ENCODE results near the gene MGMT. TPM values are rescaled to one million over a fixed set of nuclear protein-coding genes. Genes with fewer than 3 reads are reported as not detected.

Gene MGMT
- total RNA-seq, 2 experiments from 2014 or later, result 17.0 to 24.8 TPM

DNA sequence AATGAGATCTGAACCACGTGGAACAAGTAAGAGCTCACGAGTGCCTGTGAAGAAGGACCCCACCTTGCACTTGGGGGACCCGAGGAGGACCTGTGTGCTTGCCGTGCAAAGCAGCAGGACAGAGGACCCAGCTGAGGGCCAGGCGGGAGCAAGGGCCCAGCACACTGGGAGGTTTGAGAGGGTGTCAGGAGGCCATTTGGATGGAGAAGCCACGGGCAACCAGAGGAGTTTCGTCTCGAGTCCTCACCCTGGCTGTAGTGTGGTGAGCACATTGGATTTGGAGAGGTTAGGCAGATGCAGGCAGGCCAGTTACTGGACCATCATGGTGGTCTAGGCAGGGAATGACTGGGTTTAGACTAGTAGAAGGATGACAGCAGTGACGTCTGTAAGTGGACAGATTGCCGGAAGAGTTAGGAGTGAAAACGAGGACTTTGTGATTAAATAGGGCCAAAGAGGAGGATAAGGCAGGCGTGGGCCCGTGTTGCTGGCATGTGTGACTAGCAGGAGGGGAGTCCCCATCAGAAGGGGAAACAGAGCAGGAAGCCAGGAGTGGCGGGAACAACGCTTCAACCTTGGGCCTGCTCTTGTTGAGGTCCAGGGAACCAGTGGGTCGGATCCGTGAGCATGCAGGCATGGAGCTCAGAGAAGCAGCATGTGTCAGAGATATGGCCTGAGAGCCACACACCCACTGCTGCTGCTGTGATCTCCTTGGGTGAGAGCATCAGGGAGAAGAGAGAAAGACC is 208.2 kb downstream of the MGMT start:
- DNase-seq, result no peak
- Mint-ChIP-seq H3K27me3 (no peaks in the 10 kb centered on the region), H3K4me3 (no peak overlapping the region), H3K27ac (no peak overlapping the region), H3K36me3 (peaks cover 6% of the 10 kb centered on the region), H3K4me1 (no peaks in the 10 kb centered on the region), H3K9me3 (ENCODE audit: low read depth) (peaks cover 2% of the 10 kb centered on the region)
- ATAC-seq, result no peak
- CTCF ChIA-PET, result interaction anchor here (0.6 to 0.8 kb wide), 2 partner anchors 81 to 1927 kb away, joined by 3 to 5 read pairs; no protein-coding TSS in a partner anchor

DNA sequence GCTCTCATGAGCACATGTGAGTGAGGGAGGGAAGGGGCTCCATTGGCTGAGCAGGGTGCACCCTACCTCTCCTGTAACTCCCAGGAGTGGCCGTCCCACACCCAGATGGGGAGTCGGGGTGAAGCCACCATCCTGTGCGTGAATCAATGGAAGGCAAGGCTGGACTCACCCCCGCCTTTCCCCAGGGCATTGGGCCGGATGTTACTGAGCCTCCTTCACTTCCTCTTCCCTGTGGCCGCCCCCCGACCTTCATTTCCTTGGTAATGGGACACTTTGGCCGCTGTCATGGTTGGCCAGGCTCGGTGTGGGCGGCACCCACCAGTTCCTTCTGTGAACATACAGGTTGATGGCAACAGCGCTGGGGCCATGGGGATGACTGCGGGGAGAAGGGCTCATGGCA is 209.0 kb downstream of the MGMT start:
- no peaks in the 10 kb centered on the region for H3K4me1 Mint-ChIP-seq
- DNase-seq (no peak), ATAC-seq (no peak)
- peaks cover 2% of the 10 kb centered on the region for H3K9me3 Mint-ChIP-seq (ENCODE audit: low read depth)
- no peak overlapping the region for H3K27ac Mint-ChIP-seq
- H3K27me3 Mint-ChIP-seq, result no peaks in the 10 kb centered on the region
- H3K4me3 Mint-ChIP-seq, result no peak overlapping the region
- peaks cover 6% of the 10 kb centered on the region for H3K36me3 Mint-ChIP-seq
- CTCF ChIA-PET, result no interaction called here

DNA sequence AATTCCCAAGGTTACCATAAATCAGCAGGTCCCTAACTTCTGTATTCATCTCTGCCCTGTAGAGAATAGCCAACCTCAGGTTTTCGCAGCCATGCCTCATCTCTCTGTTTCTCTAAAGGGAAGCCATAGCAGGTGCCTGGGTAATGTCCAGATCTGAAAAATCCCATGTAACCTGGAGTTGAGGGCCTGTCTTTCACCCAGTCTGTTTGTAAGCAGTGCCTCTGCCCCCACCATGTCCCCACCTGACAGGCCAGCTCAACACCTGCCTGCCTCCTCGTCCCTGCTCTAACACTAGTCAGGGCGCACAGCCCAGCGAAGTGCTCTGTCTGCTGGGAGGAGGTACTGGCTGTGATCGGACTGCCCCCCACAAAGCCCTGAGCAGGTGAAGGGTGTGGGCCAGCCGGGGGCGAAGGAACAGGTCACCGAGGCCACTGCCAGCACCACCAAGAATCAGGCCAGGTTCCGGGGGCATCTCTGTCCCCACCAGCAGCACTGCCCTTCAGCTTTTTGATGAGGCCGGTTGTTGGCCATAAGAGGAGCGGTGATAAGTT is 210.4 kb downstream of the MGMT start:
- H3K4me1 Mint-ChIP-seq, result no peaks in the 10 kb centered on the region
- peaks cover 1% of the 10 kb centered on the region for H3K36me3 Mint-ChIP-seq
- CTCF ChIA-PET, result no interaction called here
- DNase-seq (no peak), ATAC-seq (no peak)
- H3K9me3 Mint-ChIP-seq (ENCODE audit: low read depth), result peaks cover 2% of the 10 kb centered on the region
- no peak overlapping the region for H3K4me3 Mint-ChIP-seq
- H3K27me3 Mint-ChIP-seq, result no peaks in the 10 kb centered on the region
- H3K27ac Mint-ChIP-seq, result no peak overlapping the region

GRCh38 chr10:129678186-129678585 is 211.1 kb downstream of the MGMT start:
- Mint-ChIP-seq H3K4me3 (no peak overlapping the region), H3K36me3 (peaks cover 1% of the 10 kb centered on the region), H3K9me3 (ENCODE audit: low read depth) (peaks cover 2% of the 10 kb centered on the region), H3K27ac (no peak overlapping the region), H3K27me3 (no peaks in the 10 kb centered on the region), H3K4me1 (no peaks in the 10 kb centered on the region)
- ATAC-seq, result no peak
- DNase-seq, result no peak
- CTCF ChIA-PET, result no interaction called here

DNA sequence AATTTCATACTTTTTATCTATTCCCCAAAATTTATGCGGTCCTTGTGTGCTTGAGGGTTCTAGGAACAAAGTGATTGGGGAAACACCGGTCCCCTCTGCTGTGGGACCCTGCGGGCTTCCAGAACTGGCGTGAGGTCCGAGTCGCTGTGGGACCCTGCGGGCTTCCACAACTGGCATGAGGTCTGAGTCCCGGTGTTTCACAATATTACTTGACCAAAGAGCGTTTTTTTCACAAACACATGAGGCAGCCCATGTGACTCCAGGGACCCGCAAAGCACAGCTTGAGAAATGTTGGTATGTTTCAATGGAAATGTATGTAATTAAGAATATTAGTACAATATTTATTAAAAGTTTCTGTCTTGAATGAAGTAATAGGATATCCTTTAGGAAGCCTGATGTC is 212.2 kb downstream of the MGMT start:
- CTCF ChIA-PET, result no interaction called here
- Mint-ChIP-seq H3K9me3 (ENCODE audit: low read depth) (peaks cover 2% of the 10 kb centered on the region), H3K4me1 (no peaks in the 10 kb centered on the region), H3K36me3 (peaks cover 1% of the 10 kb centered on the region), H3K27ac (no peak overlapping the region), H3K27me3 (no peaks in the 10 kb centered on the region), H3K4me3 (no peak overlapping the region)
- ATAC-seq, result no peak
- no peak for DNase-seq

- Mint-ChIP-seq H3K36me3 (no peaks in the 10 kb centered on the region), H3K27ac (no peak overlapping the region), H3K9me3 (ENCODE audit: low read depth) (no peaks in the 10 kb centered on the region), H3K4me1 (no peaks in the 10 kb centered on the region), H3K27me3 (no peaks in the 10 kb centered on the region), H3K4me3 (no peak overlapping the region)
- DNase-seq (no peak), ATAC-seq (no peak)
- CTCF ChIA-PET, result no interaction called here
These were observed 213.8 kb downstream of the MGMT start for GRCh38 chr10:129680661-129681344.

- ATAC-seq, result no peak
- Mint-ChIP-seq H3K9me3 (ENCODE audit: low read depth) (no peaks in the 10 kb centered on the region), H3K27me3 (no peaks in the 10 kb centered on the region), H3K36me3 (no peaks in the 10 kb centered on the region), H3K27ac (no peak overlapping the region), H3K4me3 (no peak overlapping the region), H3K4me1 (no peaks in the 10 kb centered on the region)
- CTCF ChIA-PET, result no interaction called here
- no peak for DNase-seq
These were observed 214.8 kb downstream of the MGMT start for GRCh38 chr10:129681856-129682255.

GRCh38 chr10:129683519-129683918 is 216.5 kb downstream of the MGMT start:
- CTCF ChIA-PET, result no interaction called here
- no peaks in the 10 kb centered on the region for H3K9me3 Mint-ChIP-seq (ENCODE audit: low read depth)
- H3K27ac Mint-ChIP-seq, result no peak overlapping the region
- DNase-seq, result no peak
- no peaks in the 10 kb centered on the region for H3K27me3 Mint-ChIP-seq
- no peak for ATAC-seq
- no peak overlapping the region for H3K4me3 Mint-ChIP-seq
- H3K4me1 Mint-ChIP-seq, result no peaks in the 10 kb centered on the region
- H3K36me3 Mint-ChIP-seq, result no peaks in the 10 kb centered on the region

GRCh38 chr10:129683920-129684319 is 216.9 kb downstream of the MGMT start:
- Mint-ChIP-seq H3K4me1 (no peaks in the 10 kb centered on the region), H3K27me3 (no peaks in the 10 kb centered on the region), H3K36me3 (no peaks in the 10 kb centered on the region), H3K9me3 (ENCODE audit: low read depth) (no peaks in the 10 kb centered on the region), H3K4me3 (no peak overlapping the region), H3K27ac (no peak overlapping the region)
- ATAC-seq, result no peak
- CTCF ChIA-PET, result no interaction called here
- DNase-seq, result no peak

DNA sequence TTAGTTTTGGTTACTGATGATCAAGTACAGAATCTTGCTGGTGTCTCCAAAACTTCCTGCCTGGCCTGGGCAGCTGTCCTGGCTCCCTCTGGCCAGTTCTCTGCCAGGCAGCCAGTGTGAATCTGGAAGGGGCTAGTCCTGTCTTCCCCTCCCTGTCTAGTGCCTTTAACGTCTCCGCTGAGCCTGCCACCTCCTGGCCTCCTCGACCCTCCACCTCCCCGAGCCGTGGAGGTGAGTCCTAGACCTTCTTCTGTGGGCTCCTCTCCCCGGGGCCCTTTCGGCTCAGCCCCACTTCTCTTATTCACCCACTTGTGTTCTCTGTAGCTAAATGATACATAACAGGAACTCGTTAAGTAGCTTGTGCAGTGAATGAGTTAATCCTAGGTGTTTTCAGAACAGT is 218.2 kb downstream of the MGMT start:
- no peaks in the 10 kb centered on the region for H3K9me3 Mint-ChIP-seq (ENCODE audit: low read depth)
- CTCF ChIA-PET, result no interaction called here

DNA sequence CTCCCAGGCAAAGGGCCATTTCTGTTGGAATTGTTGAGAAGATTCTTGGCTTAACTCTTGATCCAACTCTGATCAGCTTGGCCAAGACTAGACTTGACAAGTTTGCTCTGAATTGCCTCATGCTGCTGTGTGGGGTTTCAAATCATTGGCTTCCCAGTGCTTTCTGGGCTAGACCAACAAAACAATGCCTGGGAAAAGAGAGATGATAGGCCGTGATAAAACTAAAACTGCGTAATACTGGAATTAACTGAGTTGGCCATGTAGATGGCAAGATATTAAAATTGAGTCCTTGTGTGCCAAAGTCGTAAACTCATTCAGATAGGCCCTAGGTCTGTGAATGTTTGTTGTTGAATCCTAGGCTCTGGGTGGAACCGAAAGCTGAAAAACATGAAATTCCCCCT is 222.6 kb downstream of the MGMT start:
- Mint-ChIP-seq H3K36me3 (no peaks in the 10 kb centered on the region), H3K4me1 (no peaks in the 10 kb centered on the region), H3K27ac (no peak overlapping the region), H3K4me3 (no peak overlapping the region), H3K9me3 (ENCODE audit: low read depth) (no peaks in the 10 kb centered on the region), H3K27me3 (no peaks in the 10 kb centered on the region)
- no peak for ATAC-seq
- no peak for DNase-seq
- CTCF ChIA-PET, result no interaction called here

More for the DNA sequence above, 218.2 kb downstream of the MGMT start:
- ATAC-seq, result no peak
- Mint-ChIP-seq H3K27ac (no peak overlapping the region), H3K4me3 (no peak overlapping the region), H3K4me1 (no peaks in the 10 kb centered on the region), H3K36me3 (no peaks in the 10 kb centered on the region), H3K27me3 (no peaks in the 10 kb centered on the region)
- no peak for DNase-seq

GRCh38 chr10:129690248-129691070 is 223.4 kb downstream of the MGMT start:
- H3K4me1 Mint-ChIP-seq, result no peaks in the 10 kb centered on the region
- H3K27ac Mint-ChIP-seq, result no peak overlapping the region
- no peaks in the 10 kb centered on the region for H3K27me3 Mint-ChIP-seq
- no peak for ATAC-seq
- DNase-seq, result no peak
- H3K4me3 Mint-ChIP-seq, result no peak overlapping the region
- no peaks in the 10 kb centered on the region for H3K9me3 Mint-ChIP-seq (ENCODE audit: low read depth)
- H3K36me3 Mint-ChIP-seq, result no peaks in the 10 kb centered on the region
- CTCF ChIA-PET, result no interaction called here

- CTCF ChIA-PET, result no interaction called here
- Mint-ChIP-seq H3K36me3 (no peaks in the 10 kb centered on the region), H3K4me3 (no peak overlapping the region), H3K27me3 (no peaks in the 10 kb centered on the region), H3K4me1 (no peaks in the 10 kb centered on the region), H3K27ac (no peak overlapping the region), H3K9me3 (ENCODE audit: low read depth) (no peaks in the 10 kb centered on the region)
- DNase-seq (no peak), ATAC-seq (no peak)
These were observed 225.7 kb downstream of the MGMT start for GRCh38 chr10:129692695-129693094.
